Liver (tissue), 9 donors: ENCODE results near the gene SLC1A2. TPM values are rescaled to one million over a fixed set of nuclear protein-coding genes. Genes with fewer than 3 reads are reported as not detected.

Experiments used
- DNase-seq: peaks from one replicate; pipeline ENCODE4 v3.0.0-alpha.2; 2017; ENCODE audit warnings: low spot score
- H3K27ac ChIP-seq, 2 donors: one replicate each; pipeline ENCODE4 v1.7.0; 2013; ENCODE audit warnings: inconsistent platforms in 2 of 2, low read length in 2 of 2, control low read depth in 1 of 2, low read depth in 1 of 2, mild to moderate bottlenecking in 1 of 2
- H3K27me3 ChIP-seq, 4 donors: one replicate each; pipeline versions ENCODE4 v1.6.1 to v1.7.0; 2013; ENCODE audit warnings: low read length in 3 of 4, inconsistent platforms in 1 of 4, mild to moderate bottlenecking in 1 of 4, moderate library complexity in 1 of 4; ENCODE audit not compliant: control insufficient read depth in 4 of 4, insufficient read depth in 4 of 4
- H3K36me3 ChIP-seq, 4 donors: one replicate each; pipeline versions ENCODE4 v1.6.1 to v1.7.0; 2013; ENCODE audit warnings: low read length in 3 of 4, mild to moderate bottlenecking in 3 of 4, low read depth in 1 of 4, moderate library complexity in 1 of 4; ENCODE audit not compliant: control insufficient read depth in 4 of 4, insufficient read depth in 3 of 4
- H3K4me1 ChIP-seq, 4 donors: one replicate each; pipeline versions ENCODE4 v1.6.1 to v1.7.0; 2013; ENCODE audit warnings: low read length in 3 of 4, mild to moderate bottlenecking in 3 of 4, moderate library complexity in 1 of 4; ENCODE audit not compliant: control insufficient read depth in 4 of 4, insufficient read depth in 4 of 4
- H3K4me3 ChIP-seq, 3 donors: one replicate each; pipeline versions ENCODE4 v1.6.1 to v1.7.0; 2013; ENCODE audit warnings: low read length in 3 of 3, control low read depth in 1 of 3, low read depth in 1 of 3, mild to moderate bottlenecking in 1 of 3
- H3K9ac ChIP-seq, 2 donors: one replicate each; pipeline ENCODE4 v1.7.0; 2013; ENCODE audit warnings: low read length in 2 of 2, mild to moderate bottlenecking in 2 of 2, moderate library complexity in 2 of 2, control low read depth in 1 of 2, low read depth in 1 of 2
- H3K9me3 ChIP-seq, 4 donors: one replicate each; pipeline versions ENCODE4 v1.6.1 to v1.7.0; 2013; ENCODE audit warnings: low read length in 3 of 4; ENCODE audit not compliant: control insufficient read depth in 4 of 4
- CTCF ChIP-seq: fragments of 150-350 bp; IDR thresholded peaks from 2 replicates; pipeline ENCODE4 v1.5.1; 2017; ENCODE audit warnings: improper control_type of control experiment, low read depth, low read length; ENCODE audit not compliant: missing input control
- EGR1 ChIP-seq, 2 donors: IDR thresholded peaks; 2 replicates each; pipeline ENCODE4 v1.6.1; 2016 to 2018; ENCODE audit warnings: antibody characterized with exemption in 2 of 2, low read depth in 2 of 2
- FOXA1 ChIP-seq: IDR thresholded peaks from 2 replicates; pipeline ENCODE4 v1.6.1; 2016; ENCODE audit warnings: antibody characterized with exemption
- FOXA2 ChIP-seq: IDR thresholded peaks from 2 replicates; pipeline ENCODE4 v1.6.1; 2016; ENCODE audit warnings: antibody characterized with exemption
- GABPA ChIP-seq, 2 donors: IDR thresholded peaks in 1 of 2; conservative IDR thresholded peaks in 1 of 2; 2 replicates each; pipeline ENCODE4 v1.6.1; 2016; ENCODE audit warnings: antibody characterized with exemption in 2 of 2, mild to moderate bottlenecking in 1 of 2, moderate library complexity in 1 of 2
- HNF4A ChIP-seq, 2 donors: conservative IDR thresholded peaks; 2 replicates each; pipeline ENCODE4 v1.6.1; 2016; ENCODE audit warnings: antibody characterized with exemption in 2 of 2, mild to moderate bottlenecking in 2 of 2
- HNF4G ChIP-seq: IDR thresholded peaks from 2 replicates; pipeline ENCODE4 v1.6.1; 2016; ENCODE audit warnings: antibody characterized with exemption
- MAX ChIP-seq: IDR thresholded peaks from 2 replicates; pipeline ENCODE4 v1.6.1; 2016; ENCODE audit warnings: antibody characterized with exemption
- NR2F2 ChIP-seq: IDR thresholded peaks from 2 replicates; pipeline ENCODE4 v1.6.1; 2016; ENCODE audit warnings: antibody characterized with exemption
- RAD21 ChIP-seq, 2 donors: IDR thresholded peaks; 2 replicates each; pipeline ENCODE4 v1.6.1; 2016; ENCODE audit warnings: antibody characterized with exemption in 2 of 2, mild to moderate bottlenecking in 2 of 2
- RXRA ChIP-seq, 2 donors: IDR thresholded peaks; 2 replicates each; pipeline ENCODE4 v1.6.1; 2017 to 2018; ENCODE audit warnings: antibody characterized with exemption in 2 of 2, mild to moderate bottlenecking in 1 of 2
- TAF1 ChIP-seq: conservative IDR thresholded peaks from 2 replicates; pipeline ENCODE4 v1.6.1; 2016; ENCODE audit warnings: antibody characterized with exemption, mild to moderate bottlenecking
- YY1 ChIP-seq: IDR thresholded peaks from 2 replicates; pipeline ENCODE4 v1.6.1; 2016; ENCODE audit warnings: antibody characterized with exemption, mild to moderate bottlenecking
- WGBS: extraction: QIAGEN DNeasy Blood & Tissue Kit; methylation state at CpG from one replicate; pipeline ENCODE4 v1.1.7; 2013; 5-methylcytosine and 5-hydroxymethylcytosine counted together
- polyA plus RNA-seq, 2 donors: library from polyadenylated mRNA; stranded (reverse) in 1 of 2; unstranded in 1 of 2; fragments of 200-250 nt in 1 of 2; fragments of >200 nt in 1 of 2; fragmentation: Nextera tagmentation in 1 of 2; extraction: Ambion mirVana in 1 of 2; gene quantifications; one replicate each; pipeline versions ENCODE4 v1.2.1 to v1.2.3, GENCODE V29; 2013 to 2015
- total RNA-seq, 2 donors: library from RNA; depleted of rRNA; stranded (reverse); fragments of >200 nt; gene quantifications; one replicate each; pipeline ENCODE4 v1.2.3, GENCODE V29; 2014
- TF ChIP-seq, protein P1 (sequence below): IDR thresholded peaks from 2 replicates; pipeline ENCODE4 v1.6.1; 2016; ENCODE audit warnings: antibody characterized with exemption
- TF ChIP-seq, protein P2 (sequence below): IDR thresholded peaks from 2 replicates; pipeline ENCODE4 v1.6.1; 2016; ENCODE audit warnings: antibody characterized with exemption
- donor health status: healthy.
- donor health status: healthy.
- donor health status: healthy.
- donor health status: healthy.
- donor health status: healthy.

Gene SLC1A2
- total and polyA plus RNA-seq, 4 donors: 6.4 to 19.5 (median 13.5) TPM

- WGBS: 84% methylated on average over 5 of the region's 5 CpGs
- Histone ChIP-seq H3K4me3 (no peak overlapping the region), H3K4me1 (peaks cover 0 to 2% (median 0%) of the 10 kb centered on the region in 4 donors), H3K9ac (no peak overlapping the region), H3K36me3 (peaks cover 0 to 6% (median 1%) of the 10 kb centered on the region in 4 donors), H3K9me3 (no peaks in the 10 kb centered on the region), H3K27me3 (no peaks in the 10 kb centered on the region), H3K27ac (no peak overlapping the region)
- DNase-seq: no peak
- TF ChIP-seq TAF1 (no peak), FOXA1 (no peak), HNF4G (no peak), GABPA (IDR thresholded peaks at IDR 0.05 in 1 of 2, conservative IDR thresholded peaks at IDR 0.05 in 1 of 2) (no peak)
- TF ChIP-seq, protein P1, sequence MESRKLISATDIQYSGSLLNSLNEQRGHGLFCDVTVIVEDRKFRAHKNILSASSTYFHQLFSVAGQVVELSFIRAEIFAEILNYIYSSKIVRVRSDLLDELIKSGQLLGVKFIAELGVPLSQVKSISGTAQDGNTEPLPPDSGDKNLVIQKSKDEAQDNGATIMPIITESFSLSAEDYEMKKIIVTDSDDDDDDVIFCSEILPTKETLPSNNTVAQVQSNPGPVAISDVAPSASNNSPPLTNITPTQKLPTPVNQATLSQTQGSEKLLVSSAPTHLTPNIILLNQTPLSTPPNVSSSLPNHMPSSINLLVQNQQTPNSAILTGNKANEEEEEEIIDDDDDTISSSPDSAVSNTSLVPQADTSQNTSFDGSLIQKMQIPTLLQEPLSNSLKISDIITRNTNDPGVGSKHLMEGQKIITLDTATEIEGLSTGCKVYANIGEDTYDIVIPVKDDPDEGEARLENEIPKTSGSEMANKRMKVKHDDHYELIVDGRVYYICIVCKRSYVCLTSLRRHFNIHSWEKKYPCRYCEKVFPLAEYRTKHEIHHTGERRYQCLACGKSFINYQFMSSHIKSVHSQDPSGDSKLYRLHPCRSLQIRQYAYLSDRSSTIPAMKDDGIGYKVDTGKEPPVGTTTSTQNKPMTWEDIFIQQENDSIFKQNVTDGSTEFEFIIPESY: no peak
These were observed 130.4 kb downstream of the SLC1A2 start for GRCh38 chr11:35288817-35289541.

DNA sequence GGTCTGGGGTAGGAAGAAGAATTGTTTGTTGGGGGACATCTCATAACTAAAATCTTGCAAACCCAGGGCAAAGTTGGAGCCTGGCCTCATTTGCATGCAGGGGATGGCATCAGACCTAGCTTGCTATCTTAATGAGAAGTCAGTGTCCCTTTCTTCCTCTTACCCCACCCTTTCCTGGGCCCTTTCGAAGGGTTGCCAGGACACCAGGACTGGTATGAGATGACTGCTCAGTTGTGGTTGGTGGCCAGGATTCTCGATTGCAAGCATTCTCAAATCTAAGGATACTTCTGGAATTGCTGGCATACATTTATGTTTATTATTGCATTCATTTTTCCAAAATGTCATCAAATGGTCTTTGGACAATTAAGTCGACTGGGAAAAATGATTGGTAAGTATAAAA lies 131.0 kb downstream of the SLC1A2 start:
- WGBS: 86% methylated on average over 3 of the region's 3 CpGs
- DNase-seq: no peak
- Histone ChIP-seq H3K27ac (no peak overlapping the region), H3K36me3 (peaks cover 0 to 6% (median 1%) of the 10 kb centered on the region in 4 donors), H3K4me1 (peaks cover 0 to 2% (median 0%) of the 10 kb centered on the region in 4 donors), H3K27me3 (no peaks in the 10 kb centered on the region), H3K4me3 (no peak overlapping the region), H3K9ac (no peak overlapping the region), H3K9me3 (no peaks in the 10 kb centered on the region)
- no peak for TF ChIP-seq EGR1 (IDR thresholded peaks at IDR 0.05; ENCODE audit: low read depth in 2 of 2)
- TF ChIP-seq NR2F2: no peak
- no peak for TF ChIP-seq TAF1

- WGBS: 97% methylated on average over 5 of the region's 5 CpGs
- H3K9ac ChIP-seq: no peak overlapping the region
These were observed 131.9 kb downstream of the SLC1A2 start for GRCh38 chr11:35287344-35287890.

More at GRCh38 chr11:35287344-35287890, 131.9 kb downstream of the SLC1A2 start:
- Histone ChIP-seq H3K9me3 (no peaks in the 10 kb centered on the region), H3K4me1 (no peaks in the 10 kb centered on the region), H3K27me3 (no peaks in the 10 kb centered on the region), H3K36me3 (peaks cover 0 to 6% (median 1%) of the 10 kb centered on the region in 4 donors), H3K4me3 (no peak overlapping the region), H3K27ac (no peak overlapping the region)
- TF ChIP-seq MAX (no peak), RAD21 (IDR thresholded peaks at IDR 0.05) (no peak), EGR1 (IDR thresholded peaks at IDR 0.05; ENCODE audit: low read depth in 2 of 2) (no peak), TAF1 (no peak), YY1 (no peak), GABPA (IDR thresholded peaks at IDR 0.05 in 1 of 2, conservative IDR thresholded peaks at IDR 0.05 in 1 of 2) (no peak), HNF4A (conservative IDR thresholded peaks at IDR 0.05) (no peak), FOXA2 (no peak), CTCF (no peak), HNF4G (no peak), FOXA1 (no peak), NR2F2 (no peak), RXRA (IDR thresholded peaks at IDR 0.05) (no peak)
- TF ChIP-seq, protein P2, sequence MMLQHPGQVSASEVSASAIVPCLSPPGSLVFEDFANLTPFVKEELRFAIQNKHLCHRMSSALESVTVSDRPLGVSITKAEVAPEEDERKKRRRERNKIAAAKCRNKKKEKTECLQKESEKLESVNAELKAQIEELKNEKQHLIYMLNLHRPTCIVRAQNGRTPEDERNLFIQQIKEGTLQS: no peak
- TF ChIP-seq, protein P1: no peak
- no peak for DNase-seq
